Brain pericyte (primary cell): ENCODE measurements around the gene NATD1.
"Not testable (repeated sequence)": the region's sequence is repeated elsewhere in the genome, so short reads cannot be mapped to it uniquely, and the experiment has no call there.

ENCODE experiments used
- DNase-seq: peaks from one replicate; pipeline ENCODE4 v3.0.0-alpha.2; 2012; ENCODE audit warnings: low read depth, low spot score

Gene NATD1

GRCh38 chr17:21247552-21248258, 5.5 kb downstream of the NATD1 start:
- no peak for DNase-seq

GRCh38 chr17:21246698-21247097, 6.5 kb downstream of the NATD1 start:
- DNase-seq = no peak

- no peak for DNase-seq
Observed at GRCh38 chr17:21245639-21246084, 7.5 kb downstream of the NATD1 start.

GRCh38 chr17:21243516-21244303, 9.5 kb downstream of the NATD1 start:
- no peak for DNase-seq

GRCh38 chr17:21242780-21243515, 10.3 kb downstream of the NATD1 start:
- DNase-seq = no peak

- DNase-seq = no peak
Observed at GRCh38 chr17:21242026-21242697, 11.0 kb downstream of the NATD1 start.

- no peak for DNase-seq
Observed at GRCh38 chr17:21241564-21241963, 11.6 kb downstream of the NATD1 start.

GRCh38 chr17:21240369-21241055, 12.7 kb downstream of the NATD1 start:
- DNase-seq = no peak

- DNase-seq = no peak
Observed at GRCh38 chr17:21239680-21240368, 13.4 kb downstream of the NATD1 start.

- DNase-seq = no peak
Observed at GRCh38 chr17:21235921-21236320, 17.3 kb downstream of the NATD1 start.

- DNase-seq = no peak
Observed at GRCh38 chr17:21233581-21234347, 19.4 kb downstream of the NATD1 start.

GRCh38 chr17:21232033-21232749, 21.0 kb downstream of the NATD1 start:
- no peak for DNase-seq

GRCh38 chr17:21231533-21231932, 21.7 kb downstream of the NATD1 start:
- DNase-seq = no peak

- no peak for DNase-seq
Observed at GRCh38 chr17:21228845-21229244, 24.4 kb downstream of the NATD1 start.

GRCh38 chr17:21228111-21228510, 25.1 kb downstream of the NATD1 start:
- DNase-seq = no peak

GRCh38 chr17:21227277-21227676, 25.9 kb downstream of the NATD1 start:
- not testable (repeated sequence) for DNase-seq

GRCh38 chr17:21223086-21223485, 30.1 kb downstream of the NATD1 start:
- no peak for DNase-seq

- no peak for DNase-seq
Observed at GRCh38 chr17:21218831-21219380, 34.3 kb downstream of the NATD1 start.

GRCh38 chr17:21218101-21218500, 35.1 kb downstream of the NATD1 start:
- no peak for DNase-seq
